ENCODE results near the gene LMOD1. TPM values are rescaled to one million over a fixed set of nuclear protein-coding genes. Genes with fewer than 3 reads are reported as not detected.

Gene LMOD1
- total and polyA plus RNA-seq, 2 donors (not counting 1 experiment from before 2014, with no cell fraction given), result not detected

GRCh38 chr1:201847150-201847549, 99.2 kb downstream of the LMOD1 start:
- WGBS (ENCODE audit: insufficient coverage), result no CpG with 5 or more reads among the region's 1 CpG
- no peaks in the 10 kb centered on the region for H3K9me3 ChIP-seq (ENCODE audit: control extremely low read depth in 1 of 3, control insufficient read depth in 2 of 3, insufficient read depth in 1 of 3, low read length in 2 of 3)
- H3K27ac Mint-ChIP-seq, result no peak overlapping the region
- H3K9me3 Mint-ChIP-seq (ENCODE audit: insufficient read depth), result no peaks in the 10 kb centered on the region
- H3K4me1 ChIP-seq (ENCODE audit: control insufficient read depth in 2 of 2, insufficient read depth in 2 of 2, low read length in 2 of 2), result peaks cover 6 to 7% of the 10 kb centered on the region in 2 donors
- H3K9ac ChIP-seq (ENCODE audit: low read length), result no peak overlapping the region
- H3K36me3 ChIP-seq (replicated peaks in 1 of 2; ENCODE audit: control extremely low read depth in 1 of 2, control insufficient read depth in 1 of 2, extremely low read depth in 1 of 2, insufficient read depth in 2 of 2, low read length in 1 of 2), result peaks cover 16 to 54% of the 10 kb centered on the region in 2 experiments
- ChIA-PET CTCF (interaction anchor here (1.5 to 1.9 kb wide), 2 partner anchors 47 to 55 kb away, joined by 3 to 4 read pairs; no protein-coding TSS in a partner anchor), POLR2A (no interaction called here)
- no peak overlapping the region for H3K4me3 Mint-ChIP-seq
- H3K27me3 Mint-ChIP-seq, result no peaks in the 10 kb centered on the region
- DNase-seq (no peak), ATAC-seq (ENCODE audit: low read depth) (no peak)
- H2AFZ ChIP-seq (ENCODE audit: insufficient read depth, low read depth, low read length, poor library complexity, severe bottlenecking), result no peak overlapping the region
- H4K20me1 ChIP-seq (ENCODE audit: control insufficient read depth, insufficient read depth, low read length, poor library complexity, severe bottlenecking), result peaks cover 15% of the 10 kb centered on the region
- peaks cover 42% of the 10 kb centered on the region for H3K79me2 ChIP-seq (ENCODE audit: control insufficient read depth, insufficient read depth, low read length)
- no peaks in the 10 kb centered on the region for H3K27me3 ChIP-seq (replicated peaks in 1 of 4; ENCODE audit: control extremely low read depth in 1 of 4, control insufficient read depth in 3 of 4, insufficient read depth in 4 of 4, low read length in 3 of 4)
- peaks cover 14% of the 10 kb centered on the region for H3K4me1 Mint-ChIP-seq
- H3K4me3 ChIP-seq (ENCODE audit: control extremely low read depth in 1 of 5, extremely low read depth in 1 of 5, insufficient read depth in 1 of 5, low read depth in 2 of 5, low read length in 4 of 5), result no peak overlapping the region
- TF ChIP-seq CTCF (IDR thresholded peaks at IDR 0.05) (no peak), EZH2 (IDR thresholded peaks at IDR 0.05; ENCODE audit: borderline replicate concordance, insufficient read depth, low read depth, low read length, poor library complexity, severe bottlenecking) (no peak)
- H3K4me2 ChIP-seq (replicated peaks; ENCODE audit: low read depth, low read length, poor library complexity, severe bottlenecking), result no peak overlapping the region
- no peak overlapping the region for H3K27ac ChIP-seq (ENCODE audit: low read length in 2 of 2)
- intact Hi-C loops (cut with micrococcal nuclease), result no loop called here

Small RNA genes within 50 kb of the gene (small RNA-seq; reads per million reads assigned to genes)
- not detected for gene MIR6739 (ENCODE audit: insufficient read length, low read depth, low replicate concordance)
- not detected for gene RF00156 (ENCODE audit: insufficient read length, low read depth, low replicate concordance)

Other genes starting within 250 kb of the LMOD1 start
- gene IPO9, start 117.4 kb downstream of the LMOD1 start, total RNA-seq, result 56.9 and 57.0 TPM in 2 replicates
- gene IPO9, start 117.4 kb downstream of the LMOD1 start, polyA plus RNA-seq, result 13.3 and 13.6 TPM in 2 replicates
- not detected in 2 replicates for gene SHISA4, start 57.6 kb downstream of the LMOD1 start, total RNA-seq
- 0.12 and 0.42 TPM in 2 replicates for gene SHISA4, start 57.6 kb downstream of the LMOD1 start, polyA plus RNA-seq
- 31.5 and 32.3 TPM in 2 replicates for gene TIMM17A, start 9.0 kb upstream of the LMOD1 start, total RNA-seq
- 13.7 and 40.7 TPM in 2 replicates for gene TIMM17A, start 9.0 kb upstream of the LMOD1 start, polyA plus RNA-seq
- 42.9 and 43.1 TPM in 2 replicates for gene RNPEP, start 36.1 kb upstream of the LMOD1 start, total RNA-seq
- 28.9 and 34.7 TPM in 2 replicates for gene RNPEP, start 36.1 kb upstream of the LMOD1 start, polyA plus RNA-seq
- 1.5 and 1.6 TPM in 2 replicates for gene ELF3, start 64.0 kb upstream of the LMOD1 start, total RNA-seq
- 1.6 and 4.0 TPM in 2 replicates for gene ELF3, start 64.0 kb upstream of the LMOD1 start, polyA plus RNA-seq
- gene GPR37L1, start 176.4 kb upstream of the LMOD1 start, total RNA-seq, result not detected in 2 replicates
- not detected in 2 replicates for gene GPR37L1, start 176.4 kb upstream of the LMOD1 start, polyA plus RNA-seq
- 66.8 and 70.7 TPM in 2 replicates for gene ARL8A, start 198.2 kb upstream of the LMOD1 start, total RNA-seq
- gene ARL8A, start 198.2 kb upstream of the LMOD1 start, polyA plus RNA-seq, result 67.6 and 72.6 TPM in 2 replicates
- gene PTPN7, start 214.1 kb upstream of the LMOD1 start, total RNA-seq, result 16.0 and 16.5 TPM in 2 replicates
- 37.5 and 53.0 TPM in 2 replicates for gene PTPN7, start 214.1 kb upstream of the LMOD1 start, polyA plus RNA-seq
- not detected in 2 replicates for gene LGR6, start 247.3 kb upstream of the LMOD1 start, total RNA-seq
- 0.25 and 0.28 TPM in 2 replicates for gene LGR6, start 247.3 kb upstream of the LMOD1 start, polyA plus RNA-seq

Data from B cell (primary cell).